GM12891 (cell line): ENCODE data around the gene TMEM132D.

ENCODE experiments used
- PAX5 ChIP-seq: IDR thresholded peaks from 2 replicates; pipeline ENCODE4 v1.6.1; 2011; ENCODE audit warnings: low read length, moderate library complexity, mild to moderate bottlenecking; ENCODE audit not compliant: insufficient read depth, severe bottlenecking
- POLR2A ChIP-seq: IDR thresholded peaks from 2 replicates; pipeline ENCODE4 v1.6.1; 2011; ENCODE audit warnings: low read depth, low read length, control low read depth
- TAF1 ChIP-seq: IDR thresholded peaks from 2 replicates; pipeline ENCODE4 v1.6.1; 2011; ENCODE audit warnings: low read depth, low read length, control low read depth

DNA sequence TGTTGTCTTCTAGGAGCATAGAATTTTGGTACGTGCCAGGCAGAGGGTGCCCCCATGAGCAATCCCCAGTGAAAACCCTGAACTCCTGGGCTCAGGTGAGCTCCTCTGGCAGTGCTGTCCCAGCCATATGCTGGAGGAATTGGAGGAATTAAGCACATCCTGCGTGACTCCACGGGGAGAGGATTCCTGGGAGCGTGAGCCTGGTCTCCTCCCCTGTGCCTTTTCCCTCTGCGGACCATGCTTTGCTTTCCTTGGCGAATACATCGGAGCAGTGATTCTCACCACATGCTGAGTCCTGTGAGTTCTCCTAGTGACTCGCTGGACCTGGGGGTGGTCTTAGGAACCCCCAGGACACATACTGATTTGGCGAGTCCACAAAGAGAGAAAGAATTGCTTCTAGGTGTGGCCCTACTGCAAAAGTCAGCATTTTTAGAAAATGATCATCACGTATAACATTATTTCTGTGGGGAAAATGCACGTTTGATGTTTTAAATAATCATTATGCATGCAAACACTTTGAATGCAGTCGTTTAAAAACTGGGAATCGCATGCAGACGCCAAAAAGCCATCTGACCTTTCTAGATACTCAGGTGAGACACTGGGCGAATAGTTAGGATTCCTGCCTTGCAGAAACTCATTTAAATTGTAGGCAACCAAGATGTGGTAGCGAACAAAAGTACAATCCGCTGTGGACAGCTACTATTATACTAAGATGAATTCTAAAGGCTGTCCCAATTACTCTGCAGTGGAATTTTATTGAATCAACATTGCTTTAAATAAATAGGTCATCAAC, 370.9 kb downstream of the TMEM132D start:
- TF ChIP-seq PAX5 (no peak), TAF1 (no peak), POLR2A (no peak)
